HepG2 (cell line): ENCODE measurements around the gene ANKUB1. TPM values are rescaled to one million over a fixed set of nuclear protein-coding genes. Genes with fewer than 3 reads are reported as not detected.

ENCODE experiments used
- AFF4 ChIP-seq: sonication (generic); formaldehyde crosslinking; IDR thresholded peaks from 2 replicates; pipeline ENCODE4 v1.4.0; 2020; ENCODE audit warnings: missing genetic modification reagents
- AHDC1 ChIP-seq: sonication (generic); formaldehyde crosslinking; IDR thresholded peaks from 2 replicates; pipeline ENCODE4 v1.5.1; 2020; ENCODE audit warnings: mild to moderate bottlenecking, missing genetic modification reagents, borderline replicate concordance
- KMT2B ChIP-seq: IDR thresholded peaks from 2 replicates; pipeline ENCODE4 v1.6.1; 2016; ENCODE audit warnings: missing genetic modification reagents, missing compliant biosample characterization
- POGK ChIP-seq: sonication (generic); formaldehyde crosslinking; conservative IDR thresholded peaks from 2 replicates; pipeline ENCODE4 v1.8.0; 2022; ENCODE audit warnings: mild to moderate bottlenecking, moderate library complexity, missing genetic modification reagents
- POLR2G ChIP-seq: fragments of 200-400 bp; formaldehyde crosslinking; IDR thresholded peaks from 2 replicates; pipeline ENCODE4 v1.6.1; 2018; ENCODE audit warnings: mild to moderate bottlenecking, low read depth, low read length, moderate library complexity
- TAF1 ChIP-seq: sonication (generic); formaldehyde crosslinking; IDR thresholded peaks from 2 replicates; pipeline ENCODE4 v1.4.0; 2020; ENCODE audit warnings: missing genetic modification reagents
- USF2 ChIP-seq, 2 experiments: sonication (generic) in 1 of 2; formaldehyde crosslinking in 1 of 2; IDR thresholded peaks; 2 replicates each; pipeline versions ENCODE4 v1.5.1 to v1.6.1; 2011 to 2020; ENCODE audit warnings: borderline replicate concordance in 1 of 2, low read depth in 1 of 2, low read length in 1 of 2, mild to moderate bottlenecking in 1 of 2, missing genetic modification reagents in 1 of 2, moderate library complexity in 1 of 2
- ZBTB3 ChIP-seq: sonication (generic); formaldehyde crosslinking; IDR thresholded peaks from 2 replicates; pipeline ENCODE4 v1.4.0; 2020; ENCODE audit warnings: low read depth, mild to moderate bottlenecking, moderate library complexity, missing genetic modification reagents, borderline replicate concordance
- polyA plus RNA-seq, 8 experiments: library from polyadenylated mRNA; depleted of rRNA in 3 of 8; stranded (reverse) in 7 of 8; unstranded in 1 of 8; fragments of >200 nt; fragmentation: Illumina TruSeq in 4 of 8; extraction: Trizol in 4 of 8; gene quantifications; 2 replicates each; pipeline versions ENCODE4 v1.2.1 to v1.2.3, GENCODE V29; 2011 to 2016; ENCODE audit warnings: low read depth in 4 of 8, missing spikeins in 1 of 8, mixed read lengths in 1 of 8; ENCODE audit not compliant: insufficient read depth in 1 of 8
- total RNA-seq, 5 experiments: library from RNA; depleted of rRNA; stranded (reverse); fragments of >200 nt; fragmentation: Illumina TruSeq; extraction: Trizol; gene quantifications; 2 replicates each; pipeline ENCODE4 v1.2.3, GENCODE V29; 2016; ENCODE audit warnings: low read depth in 1 of 5
- TF ChIP-seq, protein P1 (sequence below): sonication (generic); formaldehyde crosslinking; IDR thresholded peaks from 2 replicates; pipeline ENCODE4 v1.8.0; 2022; ENCODE audit warnings: mild to moderate bottlenecking, missing genetic modification reagents, moderate library complexity
- TF ChIP-seq, protein P2 (sequence below): sonication (generic); formaldehyde crosslinking; IDR thresholded peaks from 2 replicates; pipeline ENCODE4 v1.4.0; 2020; ENCODE audit warnings: mild to moderate bottlenecking, missing genetic modification reagents

ANKUB1 gene
- total and polyA plus RNA-seq, 2 of the 13 experiments (the other 11 are each of a cell fraction or from before 2014, with no cell fraction given) = not detected

GRCh38 chr3:149812606-149813366 is 20.4 kb upstream of the ANKUB1 start, which contains the start of gene RNF13 (continued):
- peak; percentile 65; the same call in 1 of the 2 replicates for TF ChIP-seq ZBTB3 (CRISPR knock-in tag)
- TF ChIP-seq AFF4 (CRISPR knock-in tag) = no peak
- TF ChIP-seq POGK (CRISPR knock-in tag) = peak; percentile 68
- TF ChIP-seq, protein P1, sequence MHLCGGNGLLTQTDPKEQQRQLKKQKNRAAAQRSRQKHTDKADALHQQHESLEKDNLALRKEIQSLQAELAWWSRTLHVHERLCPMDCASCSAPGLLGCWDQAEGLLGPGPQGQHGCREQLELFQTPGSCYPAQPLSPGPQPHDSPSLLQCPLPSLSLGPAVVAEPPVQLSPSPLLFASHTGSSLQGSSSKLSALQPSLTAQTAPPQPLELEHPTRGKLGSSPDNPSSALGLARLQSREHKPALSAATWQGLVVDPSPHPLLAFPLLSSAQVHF = peak; percentile 79; the same call in 1 of the 2 replicates
- TF ChIP-seq USF2 (IDR thresholded peaks at IDR 0.05; ENCODE audit: low read depth, low read length) = no peak
- TF ChIP-seq USF2 (CRISPR knock-in tag; IDR thresholded peaks at IDR 0.05; ENCODE audit: borderline replicate concordance) = peak; percentile 46; the same call in 1 of the 2 replicates
- TF ChIP-seq AHDC1 (CRISPR knock-in tag) = peak; percentile 23; the same call in 1 of the 2 replicates
- TF ChIP-seq POLR2G = peak; percentile 84
- TF ChIP-seq, protein P2, sequence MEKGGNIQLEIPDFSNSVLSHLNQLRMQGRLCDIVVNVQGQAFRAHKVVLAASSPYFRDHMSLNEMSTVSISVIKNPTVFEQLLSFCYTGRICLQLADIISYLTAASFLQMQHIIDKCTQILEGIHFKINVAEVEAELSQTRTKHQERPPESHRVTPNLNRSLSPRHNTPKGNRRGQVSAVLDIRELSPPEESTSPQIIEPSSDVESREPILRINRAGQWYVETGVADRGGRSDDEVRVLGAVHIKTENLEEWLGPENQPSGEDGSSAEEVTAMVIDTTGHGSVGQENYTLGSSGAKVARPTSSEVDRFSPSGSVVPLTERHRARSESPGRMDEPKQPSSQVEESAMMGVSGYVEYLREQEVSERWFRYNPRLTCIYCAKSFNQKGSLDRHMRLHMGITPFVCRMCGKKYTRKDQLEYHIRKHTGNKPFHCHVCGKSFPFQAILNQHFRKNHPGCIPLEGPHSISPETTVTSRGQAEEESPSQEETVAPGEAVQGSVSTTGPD (CRISPR knock-in tag) = peak; percentile 36; the same call in 1 of the 2 replicates
- TF ChIP-seq KMT2B = peak; percentile 65; the same call in 1 of the 2 replicates
- TF ChIP-seq TAF1 (CRISPR knock-in tag) = peak; percentile 82
